Stomach (tissue), 9 donors: ENCODE results near the gene ATP2B2. TPM values are rescaled to one million over a fixed set of nuclear protein-coding genes. Genes with fewer than 3 reads are reported as not detected.

ENCODE experiments used
- DNase-seq, 2 donors: peaks; one replicate each; pipeline versions ENCODE4 v3.0.0 to v3.0.0-alpha.2; 2013 to 2019
- H3K27ac ChIP-seq, 5 donors: fragments of 200-600 bp in 4 of 5; sonication (generic) in 4 of 5; one replicate each; pipeline ENCODE4 v1.5.1; 2013 to 2019; ENCODE audit warnings: mild to moderate bottlenecking in 1 of 5, moderate library complexity in 1 of 5
- H3K27me3 ChIP-seq, 3 donors: fragments of 200-600 bp; sonication (generic); one replicate each; pipeline ENCODE4 v1.5.1; 2017 to 2019; ENCODE audit warnings: mixed run types in 1 of 3
- H3K36me3 ChIP-seq, 4 donors: fragments of 200-600 bp; sonication (generic); 1 replicate in 3 of 4; 2 replicates in 1 of 4; pipeline ENCODE4 v1.5.1; 2016 to 2019
- H3K4me1 ChIP-seq, 4 donors: fragments of 200-600 bp; sonication (generic); one replicate each; pipeline ENCODE4 v1.5.1; 2016 to 2019
- H3K4me3 ChIP-seq, 4 donors: fragments of 200-600 bp; sonication (generic) in 3 of 4; one replicate each; pipeline ENCODE4 v1.5.1; 2016 to 2019; ENCODE audit warnings: mild to moderate bottlenecking in 1 of 4
- H3K9me3 ChIP-seq, 4 donors: fragments of 200-600 bp; sonication (generic); one replicate each; pipeline ENCODE4 v1.5.1; 2016 to 2019
- EP300 ChIP-seq: sonication (generic); formaldehyde crosslinking; IDR thresholded peaks from one replicate; pipeline ENCODE4 v1.6.1; 2017; ENCODE audit warnings: antibody characterized with exemption
- POLR2A ChIP-seq, 4 donors: fragments of 450-650 bp; IDR thresholded peaks; one replicate each; pipeline ENCODE4 v1.6.1; 2016; ENCODE audit warnings: antibody characterized with exemption in 4 of 4, control low read depth in 2 of 4, mild to moderate bottlenecking in 1 of 4, moderate library complexity in 1 of 4
- POLR2AphosphoS5 ChIP-seq, 3 donors: sonication (generic); formaldehyde crosslinking; IDR thresholded peaks; one replicate each; pipeline ENCODE4 v1.6.1; 2016; ENCODE audit warnings: antibody characterized with exemption in 3 of 3
- WGBS, 5 donors: extraction: QIAGEN DNeasy Blood & Tissue Kit in 3 of 5; methylation state at CpG; one replicate each; pipeline versions ENCODE4 v1.1.5 to v1.1.7; 2013 to 2018; 5-methylcytosine and 5-hydroxymethylcytosine counted together
- intact Hi-C: fragments of 100-400 bp; cut with DNase I; formaldehyde crosslinking; loops from one replicate; pipeline ENCODE4 v1.15.1; 2023; ENCODE audit warnings: low total_unique reads
- polyA plus RNA-seq, 3 donors: library from polyadenylated mRNA; stranded (reverse); fragments of 200-250 nt; gene quantifications; one replicate each; pipeline ENCODE4 v1.2.3, GENCODE V29; 2013
- total RNA-seq, 5 donors: library from RNA; depleted of rRNA; stranded (reverse); fragments of >200 nt; gene quantifications; one replicate each; pipeline versions ENCODE4 v1.1.0 to v1.2.3, GENCODE V29; 2014 to 2016
- TF ChIP-seq, protein P1 (sequence below), 7 experiments: fragments of 450-650 bp in 4 of 7; fragments of 200-600 bp in 3 of 7; sonication (generic) in 3 of 7; IDR thresholded peaks; one replicate each; pipeline ENCODE4 v1.5.1; 2016 to 2019; ENCODE audit warnings: antibody characterized with exemption in 7 of 7, control low read depth in 2 of 7, mild to moderate bottlenecking in 1 of 7
- donor health status: healthy with polysubstance abuse.
- donor health status: Bipolar disorder and iron deficiency.
- donor health status: healthy.

The ATP2B2 gene
- total and polyA plus RNA-seq, 8 donors = 0.03 to 0.37 TPM; not detected in 6

DNA sequence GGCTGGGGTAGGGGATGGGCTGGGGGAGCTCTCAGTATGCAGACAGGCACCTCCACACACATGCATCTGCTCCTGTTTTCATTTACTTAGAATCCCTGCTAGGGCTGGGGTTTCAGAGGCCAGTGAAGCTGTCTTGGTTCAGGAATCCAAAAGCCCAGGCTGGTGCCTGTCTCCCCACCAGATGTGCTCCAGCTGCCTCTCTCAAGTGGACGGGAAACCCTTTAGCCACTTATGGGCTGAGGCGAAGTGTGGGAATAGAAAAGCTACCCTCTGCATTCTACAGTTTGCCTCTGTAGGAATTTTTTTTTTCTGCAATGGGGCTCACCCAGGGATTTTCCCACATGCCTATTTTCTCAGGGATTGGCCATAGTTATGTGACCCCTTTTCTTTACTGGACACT lies 72.5 kb downstream of the ATP2B2 start:
- Histone ChIP-seq H3K36me3 (no peaks in the 10 kb centered on the region), H3K4me3 (no peak overlapping the region), H3K27me3 (no peaks in the 10 kb centered on the region), H3K9me3 (no peaks in the 10 kb centered on the region), H3K4me1 (no peaks in the 10 kb centered on the region), H3K27ac (no peak overlapping the region)
- intact Hi-C loops = no loop called here
- 51 to 71% (median 61%) methylated on average over 2 of the region's 2 CpGs for WGBS, 5 donors
- TF ChIP-seq POLR2AphosphoS5 (IDR thresholded peaks at IDR 0.05) (no peak), EP300 (no peak), POLR2A (IDR thresholded peaks at IDR 0.05) (no peak)
- TF ChIP-seq, protein P1, sequence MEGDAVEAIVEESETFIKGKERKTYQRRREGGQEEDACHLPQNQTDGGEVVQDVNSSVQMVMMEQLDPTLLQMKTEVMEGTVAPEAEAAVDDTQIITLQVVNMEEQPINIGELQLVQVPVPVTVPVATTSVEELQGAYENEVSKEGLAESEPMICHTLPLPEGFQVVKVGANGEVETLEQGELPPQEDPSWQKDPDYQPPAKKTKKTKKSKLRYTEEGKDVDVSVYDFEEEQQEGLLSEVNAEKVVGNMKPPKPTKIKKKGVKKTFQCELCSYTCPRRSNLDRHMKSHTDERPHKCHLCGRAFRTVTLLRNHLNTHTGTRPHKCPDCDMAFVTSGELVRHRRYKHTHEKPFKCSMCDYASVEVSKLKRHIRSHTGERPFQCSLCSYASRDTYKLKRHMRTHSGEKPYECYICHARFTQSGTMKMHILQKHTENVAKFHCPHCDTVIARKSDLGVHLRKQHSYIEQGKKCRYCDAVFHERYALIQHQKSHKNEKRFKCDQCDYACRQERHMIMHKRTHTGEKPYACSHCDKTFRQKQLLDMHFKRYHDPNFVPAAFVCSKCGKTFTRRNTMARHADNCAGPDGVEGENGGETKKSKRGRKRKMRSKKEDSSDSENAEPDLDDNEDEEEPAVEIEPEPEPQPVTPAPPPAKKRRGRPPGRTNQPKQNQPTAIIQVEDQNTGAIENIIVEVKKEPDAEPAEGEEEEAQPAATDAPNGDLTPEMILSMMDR (IDR thresholded peaks at IDR 0.05) = no peak
- peak in 1 of 2 donors; percentile 60 for DNase-seq

DNA sequence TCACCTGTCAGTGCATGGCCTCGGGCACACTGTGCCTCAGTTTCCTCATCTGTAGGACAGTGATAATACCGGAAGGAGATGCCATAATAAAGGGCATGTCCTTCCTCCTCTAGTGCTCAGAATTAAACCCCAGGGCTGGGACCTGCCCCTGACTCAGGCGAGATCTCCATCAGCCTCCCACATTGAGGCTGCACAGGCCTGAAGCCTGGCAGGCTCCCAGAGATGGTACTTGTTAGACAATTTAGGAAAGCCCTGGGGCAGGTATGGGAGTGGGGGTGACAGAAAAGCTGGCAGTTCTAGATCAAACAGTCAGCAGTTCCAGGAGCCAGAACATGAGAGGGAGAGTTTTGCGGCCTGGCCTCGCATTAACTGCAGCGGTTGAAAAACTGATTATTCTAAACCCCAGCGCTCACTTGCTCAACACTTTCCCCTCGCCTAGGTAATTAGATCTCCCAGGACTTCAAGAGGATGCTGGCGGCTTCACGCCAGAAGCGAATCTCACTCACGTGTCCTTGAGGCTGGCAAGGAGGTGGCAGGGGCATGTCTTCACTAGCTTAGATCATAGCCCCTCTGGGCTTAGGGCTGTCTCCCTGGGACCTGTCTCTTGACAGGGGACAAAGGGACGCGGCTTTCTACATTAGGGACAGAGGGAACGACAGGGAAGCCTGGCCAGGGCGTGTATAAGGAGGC lies 73.1 kb downstream of the ATP2B2 start:
- intact Hi-C loops = no loop called here
- peak in 1 of 2 donors; percentile 23 for DNase-seq

DNA sequence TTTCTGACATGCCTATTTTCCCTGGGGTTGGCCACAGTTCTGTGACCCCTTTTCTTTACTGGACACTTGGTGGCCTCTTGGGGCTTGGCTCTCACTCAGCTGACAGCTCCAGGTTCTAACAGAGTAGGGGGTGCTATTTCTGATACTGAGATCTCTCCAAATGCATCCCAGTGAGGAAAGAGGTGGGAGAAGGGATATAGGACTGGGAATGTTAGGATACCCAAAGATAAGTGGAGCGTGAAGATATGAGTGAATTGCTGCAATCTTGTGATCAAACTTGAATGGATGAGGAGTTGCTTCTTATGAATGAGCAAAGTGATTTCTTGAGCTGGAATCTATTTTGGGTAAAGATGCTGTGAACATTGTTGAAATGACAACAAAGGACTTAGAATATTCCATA lies 74.6 kb downstream of the ATP2B2 start:
- DNase-seq = no peak
- Histone ChIP-seq H3K27me3 (no peaks in the 10 kb centered on the region), H3K9me3 (no peaks in the 10 kb centered on the region), H3K4me3 (no peak overlapping the region), H3K4me1 (no peaks in the 10 kb centered on the region), H3K27ac (no peak overlapping the region), H3K36me3 (no peaks in the 10 kb centered on the region)
- TF ChIP-seq EP300 (no peak), POLR2A (IDR thresholded peaks at IDR 0.05) (no peak), POLR2AphosphoS5 (IDR thresholded peaks at IDR 0.05) (no peak)
- TF ChIP-seq, protein P1 (IDR thresholded peaks at IDR 0.05) = no peak
- intact Hi-C loops = no loop called here
- WGBS, 5 donors = 77 to 100% (median 85%) methylated on average over 1 of the region's 1 CpG

More for the DNA sequence above, 73.1 kb downstream of the ATP2B2 start:
- no peaks in the 10 kb centered on the region for H3K9me3 ChIP-seq
- no peak for TF ChIP-seq POLR2AphosphoS5 (IDR thresholded peaks at IDR 0.05)
- no peak overlapping the region for H3K27ac ChIP-seq
- no peaks in the 10 kb centered on the region for H3K27me3 ChIP-seq
- no peaks in the 10 kb centered on the region for H3K4me1 ChIP-seq
- no peaks in the 10 kb centered on the region for H3K36me3 ChIP-seq
- no peak overlapping the region for H3K4me3 ChIP-seq
- WGBS, 5 donors = 77 to 82% (median 81%) methylated on average over 16 of the region's 16 CpGs

DNA sequence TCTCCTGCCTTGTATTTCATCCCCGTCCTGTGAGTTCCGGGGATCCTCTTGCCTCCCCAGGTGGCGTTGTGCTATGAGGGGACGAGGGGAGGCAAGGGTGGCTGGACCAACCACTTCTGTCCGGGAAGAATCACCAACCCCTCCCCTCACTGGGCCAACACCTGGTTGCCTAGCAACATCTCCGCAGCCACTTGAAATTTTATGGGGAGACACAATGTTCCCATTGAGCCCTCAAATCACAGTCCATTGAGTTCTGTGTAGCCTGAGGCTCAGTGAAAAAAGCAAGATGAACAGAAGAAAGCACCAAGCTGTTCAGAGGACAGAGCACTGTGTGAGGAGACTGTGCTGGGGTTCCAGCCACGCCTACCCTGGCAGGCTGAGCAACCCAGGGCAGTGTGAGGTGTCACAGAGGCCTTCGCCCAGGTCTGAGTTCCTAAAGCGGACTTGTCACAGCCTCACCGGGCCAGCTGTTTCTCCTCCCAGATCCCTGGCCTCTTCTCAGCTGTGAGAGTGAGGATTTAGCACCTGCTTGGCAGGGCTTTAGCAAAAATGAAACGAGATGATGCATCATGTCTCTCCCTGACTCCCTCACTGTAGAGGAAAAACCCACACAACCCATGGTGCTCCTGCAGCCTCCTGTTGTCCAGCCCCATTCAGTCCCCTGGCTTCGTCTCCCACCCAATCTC lies 76.8 kb downstream of the ATP2B2 start:
- Histone ChIP-seq H3K27ac (no peak overlapping the region), H3K4me3 (no peak overlapping the region), H3K27me3 (no peaks in the 10 kb centered on the region), H3K36me3 (no peaks in the 10 kb centered on the region), H3K9me3 (no peaks in the 10 kb centered on the region), H3K4me1 (no peaks in the 10 kb centered on the region)
- TF ChIP-seq, protein P1 (IDR thresholded peaks at IDR 0.05) = no peak
- TF ChIP-seq POLR2A (IDR thresholded peaks at IDR 0.05) = no peak
- no peak for TF ChIP-seq EP300
- TF ChIP-seq POLR2AphosphoS5 (IDR thresholded peaks at IDR 0.05) = no peak
- DNase-seq = no peak
- 50 to 60% (median 58%) methylated on average over 12 of the region's 12 CpGs for WGBS, 5 donors
- intact Hi-C loops = no loop called here
